HepG2 (cell line): ENCODE measurements around the gene USP30. TPM values are rescaled to one million over a fixed set of nuclear protein-coding genes. Genes with fewer than 3 reads are reported as not detected.
A peak's percentile ranks its signal among the peaks of the same experiment; 100 is the strongest.

ENCODE experiments used
- ARID2 ChIP-seq: sonication (generic); formaldehyde crosslinking; IDR thresholded peaks from 2 replicates; pipeline ENCODE4 v1.8.1; 2022; ENCODE audit warnings: mild to moderate bottlenecking, missing genetic modification reagents, borderline replicate concordance
- ATAD3A ChIP-seq: sonication (generic); formaldehyde crosslinking; IDR thresholded peaks from 2 replicates; pipeline ENCODE4 v1.4.0; 2020; ENCODE audit warnings: missing genetic modification reagents
- ATRX ChIP-seq: sonication (generic); formaldehyde crosslinking; IDR thresholded peaks from 2 replicates; pipeline ENCODE4 v1.4.0; 2020; ENCODE audit warnings: missing genetic modification reagents, borderline replicate concordance
- DPF2 ChIP-seq: sonication (generic); formaldehyde crosslinking; IDR thresholded peaks from 2 replicates; pipeline ENCODE4 v1.4.0; 2020; ENCODE audit warnings: mild to moderate bottlenecking, low read depth, missing genetic modification reagents, borderline replicate concordance
- FOXK2 ChIP-seq: fragments of 450-650 bp; IDR thresholded peaks from 2 replicates; pipeline ENCODE4 v1.6.1; 2016
- GATAD1 ChIP-seq: IDR thresholded peaks from 2 replicates; pipeline ENCODE4 v1.6.1; 2016; ENCODE audit warnings: missing genetic modification reagents, missing compliant biosample characterization
- JARID2 ChIP-seq: sonication (generic); formaldehyde crosslinking; IDR thresholded peaks from 2 replicates; pipeline ENCODE4 v1.8.1; 2023; ENCODE audit warnings: missing genetic modification reagents, inconsistent platforms; ENCODE audit not compliant: insufficient replicate concordance
- PREB ChIP-seq: sonication (generic); formaldehyde crosslinking; IDR thresholded peaks from 2 replicates; pipeline ENCODE4 v1.4.0; 2020; ENCODE audit warnings: missing genetic modification reagents
- RBM39 ChIP-seq: fragments of 200-400 bp; formaldehyde crosslinking; IDR thresholded peaks from one replicate; pipeline ENCODE4 v1.6.1; 2018; ENCODE audit warnings: antibody characterized with exemption, mild to moderate bottlenecking, low read depth, low read length; ENCODE audit not compliant: poor library complexity, severe bottlenecking
- STAT5B ChIP-seq: sonication (generic); formaldehyde crosslinking; IDR thresholded peaks from 2 replicates; pipeline ENCODE4 v1.4.0; 2020; ENCODE audit warnings: missing genetic modification reagents
- SUZ12 ChIP-seq: fragments of 150-350 bp; IDR thresholded peaks from 2 replicates; pipeline ENCODE4 v1.6.1; 2014; ENCODE audit warnings: low read depth, low read length
- TSC22D2 ChIP-seq: sonication (generic); formaldehyde crosslinking; IDR thresholded peaks from 2 replicates; pipeline ENCODE4 v1.5.1; 2020; ENCODE audit warnings: missing genetic modification reagents, mild to moderate bottlenecking, borderline replicate concordance
- ZBTB14 ChIP-seq: sonication (generic); formaldehyde crosslinking; IDR thresholded peaks from 2 replicates; pipeline ENCODE4 v1.4.0; 2020; ENCODE audit warnings: missing genetic modification reagents
- ZBTB8A ChIP-seq: sonication (generic); formaldehyde crosslinking; IDR thresholded peaks from 2 replicates; pipeline ENCODE4 v1.4.0; 2020; ENCODE audit warnings: mild to moderate bottlenecking, low read depth, missing genetic modification reagents, borderline replicate concordance
- ZNF317 ChIP-seq: sonication (generic); formaldehyde crosslinking; IDR thresholded peaks from 2 replicates; pipeline ENCODE4 v1.5.0; 2020; ENCODE audit warnings: mild to moderate bottlenecking, missing genetic modification reagents
- ZNF510 ChIP-seq: sonication (generic); formaldehyde crosslinking; IDR thresholded peaks from 2 replicates; pipeline ENCODE4 v1.4.0; 2020; ENCODE audit warnings: low read depth, mild to moderate bottlenecking, missing genetic modification reagents
- ZNF713 ChIP-seq: sonication (generic); formaldehyde crosslinking; IDR thresholded peaks from 2 replicates; pipeline ENCODE4 v1.4.0; 2020; ENCODE audit warnings: mild to moderate bottlenecking, missing genetic modification reagents
- ZNF780A ChIP-seq: sonication (generic); formaldehyde crosslinking; IDR thresholded peaks from 2 replicates; pipeline ENCODE4 v1.8.0; 2022; ENCODE audit warnings: mild to moderate bottlenecking, missing genetic modification reagents, moderate library complexity
- polyA plus RNA-seq, 8 experiments: library from polyadenylated mRNA; depleted of rRNA in 3 of 8; stranded (reverse) in 7 of 8; unstranded in 1 of 8; fragments of >200 nt; fragmentation: Illumina TruSeq in 4 of 8; extraction: Trizol in 4 of 8; gene quantifications; 2 replicates each; pipeline versions ENCODE4 v1.2.1 to v1.2.3, GENCODE V29; 2011 to 2016; ENCODE audit warnings: low read depth in 4 of 8, missing spikeins in 1 of 8, mixed read lengths in 1 of 8; ENCODE audit not compliant: insufficient read depth in 1 of 8
- total RNA-seq, 5 experiments: library from RNA; depleted of rRNA; stranded (reverse); fragments of >200 nt; fragmentation: Illumina TruSeq; extraction: Trizol; gene quantifications; 2 replicates each; pipeline ENCODE4 v1.2.3, GENCODE V29; 2016; ENCODE audit warnings: low read depth in 1 of 5
- TF ChIP-seq, protein P1 (sequence below): sonication (generic); formaldehyde crosslinking; IDR thresholded peaks from 2 replicates; pipeline ENCODE4 v1.4.0; 2020; ENCODE audit warnings: missing genetic modification reagents, borderline replicate concordance
- TF ChIP-seq, protein P2 (sequence below): sonication (generic); formaldehyde crosslinking; IDR thresholded peaks from 2 replicates; pipeline ENCODE4 v1.5.1; 2020; ENCODE audit warnings: missing genetic modification reagents, mild to moderate bottlenecking, borderline replicate concordance
- TF ChIP-seq, protein P3 (sequence below): sonication (generic); formaldehyde crosslinking; IDR thresholded peaks from 2 replicates; pipeline ENCODE4 v1.8.0; 2022; ENCODE audit warnings: missing genetic modification reagents, mild to moderate bottlenecking, moderate library complexity, borderline replicate concordance

USP30 gene
- total and polyA plus RNA-seq, 2 of the 13 experiments (the other 11 are each of a cell fraction or from before 2014, with no cell fraction given): 11.2 to 20.8 TPM

DNA sequence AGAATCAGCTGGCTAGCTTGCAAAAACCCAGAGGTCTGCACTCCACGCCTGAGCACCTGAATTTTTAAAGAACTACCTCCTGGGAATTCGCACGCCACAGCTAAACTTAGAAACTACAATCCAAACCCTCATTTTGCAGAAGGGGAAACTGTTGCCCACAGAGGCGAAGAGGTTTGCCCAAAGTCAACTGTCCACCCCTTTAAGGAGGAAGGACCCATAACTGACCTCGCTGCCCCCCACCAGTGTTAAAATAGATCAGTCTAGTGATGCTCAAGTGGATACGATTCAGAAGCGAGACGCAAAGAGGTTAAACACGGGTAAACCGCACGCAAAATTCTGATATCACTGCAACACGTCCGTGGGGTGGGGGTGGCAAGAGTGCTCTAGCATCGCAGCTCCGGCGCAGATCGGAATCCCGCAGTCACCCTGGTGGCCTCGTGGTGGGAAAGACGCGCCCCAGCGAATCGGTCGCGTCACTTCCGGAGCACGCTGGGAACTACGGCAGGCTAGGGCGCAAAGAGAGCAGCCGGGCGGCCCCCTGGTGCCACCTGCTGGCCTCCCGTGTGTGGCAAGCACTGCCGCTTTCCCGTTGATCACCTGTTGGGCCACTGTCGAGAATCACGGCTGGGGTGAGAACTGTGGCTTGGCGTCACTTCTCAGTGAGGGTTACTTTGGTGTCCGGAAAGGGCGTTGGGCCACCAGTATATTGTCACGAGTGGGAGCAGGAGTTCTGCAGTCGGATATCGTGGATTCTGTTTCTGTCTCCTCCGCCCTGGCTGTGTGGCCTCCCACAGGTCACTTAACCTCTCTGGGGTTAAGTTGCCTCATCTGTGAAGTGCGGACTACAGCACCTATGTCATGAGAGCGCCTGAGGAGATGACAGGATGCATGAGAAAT is 40.9 kb downstream of the USP30 start, which contains the start of gene ALKBH2 (continued):
- TF ChIP-seq, protein P1, sequence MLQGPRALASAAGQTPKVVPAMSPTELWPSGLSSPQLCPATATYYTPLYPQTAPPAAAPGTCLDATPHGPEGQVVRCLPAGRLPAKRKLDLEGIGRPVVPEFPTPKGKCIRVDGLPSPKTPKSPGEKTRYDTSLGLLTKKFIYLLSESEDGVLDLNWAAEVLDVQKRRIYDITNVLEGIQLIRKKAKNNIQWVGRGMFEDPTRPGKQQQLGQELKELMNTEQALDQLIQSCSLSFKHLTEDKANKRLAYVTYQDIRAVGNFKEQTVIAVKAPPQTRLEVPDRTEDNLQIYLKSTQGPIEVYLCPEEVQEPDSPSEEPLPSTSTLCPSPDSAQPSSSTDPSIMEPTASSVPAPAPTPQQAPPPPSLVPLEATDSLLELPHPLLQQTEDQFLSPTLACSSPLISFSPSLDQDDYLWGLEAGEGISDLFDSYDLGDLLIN: peak; percentile 23; the same call in 1 of the 2 replicates
- TF ChIP-seq, protein P2, sequence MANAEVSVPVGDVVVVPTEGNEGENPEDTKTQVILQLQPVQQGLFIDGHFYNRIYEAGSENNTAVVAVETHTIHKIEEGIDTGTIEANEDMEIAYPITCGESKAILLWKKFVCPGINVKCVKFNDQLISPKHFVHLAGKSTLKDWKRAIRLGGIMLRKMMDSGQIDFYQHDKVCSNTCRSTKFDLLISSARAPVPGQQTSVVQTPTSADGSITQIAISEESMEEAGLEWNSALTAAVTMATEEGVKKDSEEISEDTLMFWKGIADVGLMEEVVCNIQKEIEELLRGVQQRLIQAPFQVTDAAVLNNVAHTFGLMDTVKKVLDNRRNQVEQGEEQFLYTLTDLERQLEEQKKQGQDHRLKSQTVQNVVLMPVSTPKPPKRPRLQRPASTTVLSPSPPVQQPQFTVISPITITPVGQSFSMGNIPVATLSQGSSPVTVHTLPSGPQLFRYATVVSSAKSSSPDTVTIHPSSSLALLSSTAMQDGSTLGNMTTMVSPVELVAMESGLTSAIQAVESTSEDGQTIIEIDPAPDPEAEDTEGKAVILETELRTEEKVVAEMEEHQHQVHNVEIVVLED (CRISPR knock-in tag): peak; percentile 91
- TF ChIP-seq PREB (CRISPR knock-in tag): 0 out of 2 replicates have a peak, but pooled peaks have one; percentile 30
- no peak; the same call in 1 of the 2 replicates for TF ChIP-seq STAT5B (CRISPR knock-in tag)
- peak; percentile 92; the same call in 1 of the 2 replicates for TF ChIP-seq ARID2 (CRISPR knock-in tag)
- no peak; the same call in 1 of the 2 replicates for TF ChIP-seq ZBTB14 (CRISPR knock-in tag)
- TF ChIP-seq JARID2 (CRISPR knock-in tag): peak; percentile 89
- TF ChIP-seq FOXK2: no peak
- TF ChIP-seq ZNF713: peak; percentile 96; the same call in 1 of the 2 replicates
- TF ChIP-seq DPF2 (CRISPR knock-in tag): no peak
- TF ChIP-seq ZNF510 (CRISPR knock-in tag): peak; percentile 98
- TF ChIP-seq GATAD1 (CRISPR knock-in tag): peak; percentile 93
- TF ChIP-seq TSC22D2 (CRISPR knock-in tag): peak; percentile 88; the same call in 1 of the 2 replicates
- TF ChIP-seq ATAD3A: no peak
- TF ChIP-seq ZNF780A (CRISPR knock-in tag): peak; percentile 93
- no peak for TF ChIP-seq ATRX (CRISPR knock-in tag)
- TF ChIP-seq, protein P3, sequence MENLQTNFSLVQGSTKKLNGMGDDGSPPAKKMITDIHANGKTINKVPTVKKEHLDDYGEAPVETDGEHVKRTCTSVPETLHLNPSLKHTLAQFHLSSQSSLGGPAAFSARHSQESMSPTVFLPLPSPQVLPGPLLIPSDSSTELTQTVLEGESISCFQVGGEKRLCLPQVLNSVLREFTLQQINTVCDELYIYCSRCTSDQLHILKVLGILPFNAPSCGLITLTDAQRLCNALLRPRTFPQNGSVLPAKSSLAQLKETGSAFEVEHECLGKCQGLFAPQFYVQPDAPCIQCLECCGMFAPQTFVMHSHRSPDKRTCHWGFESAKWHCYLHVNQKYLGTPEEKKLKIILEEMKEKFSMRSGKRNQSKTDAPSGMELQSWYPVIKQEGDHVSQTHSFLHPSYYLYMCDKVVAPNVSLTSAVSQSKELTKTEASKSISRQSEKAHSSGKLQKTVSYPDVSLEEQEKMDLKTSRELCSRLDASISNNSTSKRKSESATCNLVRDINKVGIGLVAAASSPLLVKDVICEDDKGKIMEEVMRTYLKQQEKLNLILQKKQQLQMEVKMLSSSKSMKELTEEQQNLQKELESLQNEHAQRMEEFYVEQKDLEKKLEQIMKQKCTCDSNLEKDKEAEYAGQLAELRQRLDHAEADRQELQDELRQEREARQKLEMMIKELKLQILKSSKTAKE (CRISPR knock-in tag): peak; percentile 74
- no peak for TF ChIP-seq ZBTB8A (CRISPR knock-in tag)
- TF ChIP-seq ZNF317: peak; percentile 80; the same call in 1 of the 2 replicates
- TF ChIP-seq RBM39: peak; percentile 47
- no peak for TF ChIP-seq SUZ12
